SK-N-SH (cell line): ENCODE measurements around the gene PNPLA1. TPM values are rescaled to one million over a fixed set of nuclear protein-coding genes. Genes with fewer than 3 reads are reported as not detected.

Source experiments
- CTCF ChIA-PET: fragments of 300-600, 350-600 bp; formaldehyde crosslinking; extraction: SDS; loops from one replicate; lab custom pipeline; 2021; lab: Yijun Ruan, JAX
- POLR2A ChIA-PET: fragments of 350-600 bp; sonication (Branson Sonifier 250); formaldehyde crosslinking; extraction: SDS; loops from one replicate; lab custom pipeline; 2020; ENCODE audit warnings: antibody characterized with exemption, inconsistent platforms; lab: Yijun Ruan, JAX
- DNase-seq: peaks from one replicate; pipeline ENCODE4 v3.0.0; 2012
- H2AFZ ChIP-seq: fragments of 200-600 bp; sonication (generic); 2 replicates; pipeline ENCODE4 v1.8.1; 2016; ENCODE audit warnings: antibody characterized with exemption, mild to moderate bottlenecking, low read depth
- H3F3A ChIP-seq: fragments of 200-600 bp; sonication (generic); replicated peaks from 2 replicates; pipeline ENCODE3; 2016; ENCODE audit warnings: antibody characterized with exemption, mild to moderate bottlenecking; ENCODE audit not compliant: insufficient read depth
- H3K27ac ChIP-seq, 2 experiments: fragments of 200-500 bp in 1 of 2; fragments of 200-600 bp in 1 of 2; sonication (Bioruptor generic) in 1 of 2; sonication (generic), shearing (Covaris generic) in 1 of 2; 2 replicates each; pipeline versions ENCODE4 v1.5.1 to v1.6.1; 2014 to 2016; ENCODE audit warnings: low read depth in 2 of 2, inconsistent platforms in 1 of 2, low read length in 1 of 2, mild to moderate bottlenecking in 1 of 2, mixed read lengths in 1 of 2
- H3K27me3 ChIP-seq: fragments of 200-600 bp; sonication (generic), shearing (Covaris generic); 2 replicates; pipeline ENCODE4 v1.6.1; 2016; ENCODE audit warnings: mixed run types; ENCODE audit not compliant: insufficient read depth
- H3K36me3 ChIP-seq, 2 experiments: fragments of 200-500 bp in 1 of 2; fragments of 200-600 bp in 1 of 2; sonication (Bioruptor generic) in 1 of 2; sonication (generic) in 1 of 2; replicated peaks in 1 of 2; 2 replicates each; pipeline versions ENCODE3 to v1.5.1; 2014 to 2016; ENCODE audit warnings: low read length in 1 of 2, mild to moderate bottlenecking in 1 of 2; ENCODE audit not compliant: insufficient read depth in 2 of 2, control insufficient read depth in 1 of 2
- H3K4me1 ChIP-seq, 2 experiments: fragments of 200-500 bp in 1 of 2; fragments of 200-600 bp in 1 of 2; sonication (Bioruptor generic) in 1 of 2; sonication (generic), shearing (Covaris generic) in 1 of 2; 2 replicates each; pipeline versions ENCODE4 v1.5.1 to v1.6.1; 2014 to 2016; ENCODE audit warnings: low read depth in 1 of 2, low read length in 1 of 2, mixed run types in 1 of 2; ENCODE audit not compliant: insufficient read depth in 2 of 2, control insufficient read depth in 1 of 2
- H3K4me2 ChIP-seq: fragments of 200-600 bp; sonication (generic), shearing (Covaris generic); 2 replicates; pipeline ENCODE4 v1.6.1; 2017; ENCODE audit warnings: mixed run types
- H3K4me3 ChIP-seq, 2 experiments: fragments of 200-500 bp in 1 of 2; fragments of 200-600 bp in 1 of 2; sonication (Bioruptor generic) in 1 of 2; sonication (generic), shearing (Covaris generic) in 1 of 2; 2 replicates each; pipeline versions ENCODE4 v1.5.1 to v1.8.1; 2014 to 2016; ENCODE audit warnings: low read depth in 2 of 2, inconsistent platforms in 1 of 2, low read length in 1 of 2, mild to moderate bottlenecking in 1 of 2, mixed read lengths in 1 of 2, moderate library complexity in 1 of 2
- H3K79me2 ChIP-seq: fragments of 200-600 bp; sonication (generic); 2 replicates; pipeline ENCODE4 v1.8.1; 2017; ENCODE audit warnings: mild to moderate bottlenecking; ENCODE audit not compliant: insufficient read depth
- H3K9ac ChIP-seq: fragments of 200-600 bp; sonication (generic); 2 replicates; pipeline ENCODE4 v1.6.1; 2017; ENCODE audit warnings: mixed run types
- H3K9me2 ChIP-seq: fragments of 200-600 bp; sonication (generic); 2 replicates; pipeline ENCODE4 v1.6.1; 2017; ENCODE audit warnings: mixed run types
- H3K9me3 ChIP-seq: fragments of 200-600 bp; sonication (generic); 2 replicates; pipeline ENCODE4 v1.6.1; 2017; ENCODE audit warnings: mixed run types, mild to moderate bottlenecking, moderate library complexity
- H4K20me1 ChIP-seq: fragments of 200-600 bp; sonication (generic); 2 replicates; pipeline ENCODE4 v1.6.1; 2017; ENCODE audit warnings: mild to moderate bottlenecking, mixed run types; ENCODE audit not compliant: insufficient read depth
- CHD2 ChIP-seq: fragments of 150-350 bp; IDR thresholded peaks from 2 replicates; pipeline ENCODE4 v1.6.1; 2018; ENCODE audit warnings: low read length; ENCODE audit not compliant: partially characterized antibody
- GABPA ChIP-seq: IDR thresholded peaks from 2 replicates; pipeline ENCODE4 v1.4.0; 2012; ENCODE audit warnings: low read depth, mild to moderate bottlenecking
- NFIC ChIP-seq: IDR thresholded peaks from 2 replicates; pipeline ENCODE4 v1.4.0; 2012; ENCODE audit warnings: borderline replicate concordance
- NRF1 ChIP-seq: IDR thresholded peaks from 2 replicates; pipeline ENCODE4 v1.6.1; 2012; ENCODE audit warnings: low read depth, mild to moderate bottlenecking, low read length
- POLR2AphosphoS5 ChIP-seq: IDR thresholded peaks from 2 replicates; pipeline ENCODE4 v1.6.1; 2012; ENCODE audit warnings: low read depth, low read length
- RAD21 ChIP-seq: IDR thresholded peaks from 2 replicates; pipeline ENCODE4 v1.6.1; 2012; ENCODE audit warnings: mild to moderate bottlenecking, low read length
- RCOR1 ChIP-seq: fragments of 150-350 bp; IDR thresholded peaks from 2 replicates; pipeline ENCODE4 v1.6.1; 2017; ENCODE audit warnings: antibody characterized with exemption, low read length
- RXRA ChIP-seq: IDR thresholded peaks from 2 replicates; pipeline ENCODE4 v1.4.0; 2012; ENCODE audit warnings: low read depth, mild to moderate bottlenecking, borderline replicate concordance
- SIN3A ChIP-seq: IDR thresholded peaks from 2 replicates; pipeline ENCODE4 v1.6.1; 2012; ENCODE audit warnings: low read depth, mild to moderate bottlenecking, low read length, moderate library complexity, borderline replicate concordance
- TAF1 ChIP-seq: IDR thresholded peaks from 2 replicates; pipeline ENCODE4 v1.6.1; 2012; ENCODE audit warnings: low read depth, mild to moderate bottlenecking, low read length, moderate library complexity, borderline replicate concordance
- WGBS: methylation state at CpG from one replicate; pipeline ENCODE4 v1.1.6; 2017; ENCODE audit warnings: low lambda C conversion rate; 5-methylcytosine and 5-hydroxymethylcytosine counted together
- polyA plus RNA-seq, 3 experiments: library from polyadenylated mRNA; depleted of rRNA; stranded (reverse); fragments of >200 nt; gene quantifications; 2 replicates each; pipeline ENCODE4 v1.2.3, GENCODE V29; 2012
- TF ChIP-seq, protein P1 (sequence below): IDR thresholded peaks from 2 replicates; pipeline ENCODE4; 2012
- TF ChIP-seq, protein P2 (sequence below): fragments of 200-600 bp; sonication (generic); IDR thresholded peaks from 2 replicates; pipeline ENCODE4 v1.6.1; 2017; ENCODE audit warnings: antibody characterized with exemption, mild to moderate bottlenecking, moderate library complexity

PNPLA1 gene
- polyA plus RNA-seq, 1 of the 3 experiments (the other 2 are of a cell fraction): not detected

DNA sequence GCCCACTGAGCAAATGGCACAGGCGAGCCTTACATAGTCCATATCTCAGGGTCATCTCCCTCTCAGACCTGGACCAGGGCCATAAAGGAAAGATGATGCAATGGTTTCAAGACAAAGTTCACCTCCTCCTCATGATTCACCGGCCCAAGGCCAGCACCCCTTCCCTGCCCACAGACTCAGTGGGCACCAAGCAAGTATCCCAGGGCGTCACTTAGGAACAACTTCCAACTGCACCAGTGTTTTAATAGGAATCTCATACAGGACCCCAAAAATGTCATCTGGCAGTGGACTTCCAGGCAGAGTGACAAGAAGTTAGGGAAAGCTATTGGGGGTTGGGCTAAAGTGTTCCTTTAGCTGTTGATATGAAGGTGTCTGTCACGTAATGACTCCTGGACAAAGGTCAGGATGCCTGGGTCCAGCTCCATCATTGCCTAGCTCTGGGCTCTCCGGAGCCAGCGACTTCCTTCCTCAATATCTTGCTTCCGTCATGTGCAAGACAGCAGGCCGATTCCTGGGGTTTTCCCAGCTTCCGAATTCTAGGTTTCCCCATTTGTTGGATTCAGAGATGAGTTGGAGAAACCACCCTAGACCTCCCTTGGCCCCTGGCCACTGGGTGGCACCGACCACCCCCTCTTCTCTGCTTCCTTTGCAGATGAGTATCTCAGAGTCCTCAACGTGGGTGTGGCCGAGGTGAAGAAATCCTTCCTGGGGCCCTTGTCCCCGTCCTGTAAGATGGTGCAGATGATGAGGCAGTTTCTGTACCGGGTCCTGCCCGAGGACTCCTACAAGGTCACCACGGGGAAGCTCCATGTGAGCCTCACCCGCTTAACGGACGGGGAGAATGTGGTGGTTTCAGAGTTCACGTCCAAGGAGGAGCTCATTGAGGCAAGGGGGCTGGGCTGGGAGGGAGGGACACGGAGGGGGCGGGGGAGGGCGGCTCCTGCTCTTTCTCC is 21.1 kb downstream of the PNPLA1 start:
- POLR2A ChIA-PET: no interaction called here

DNA sequence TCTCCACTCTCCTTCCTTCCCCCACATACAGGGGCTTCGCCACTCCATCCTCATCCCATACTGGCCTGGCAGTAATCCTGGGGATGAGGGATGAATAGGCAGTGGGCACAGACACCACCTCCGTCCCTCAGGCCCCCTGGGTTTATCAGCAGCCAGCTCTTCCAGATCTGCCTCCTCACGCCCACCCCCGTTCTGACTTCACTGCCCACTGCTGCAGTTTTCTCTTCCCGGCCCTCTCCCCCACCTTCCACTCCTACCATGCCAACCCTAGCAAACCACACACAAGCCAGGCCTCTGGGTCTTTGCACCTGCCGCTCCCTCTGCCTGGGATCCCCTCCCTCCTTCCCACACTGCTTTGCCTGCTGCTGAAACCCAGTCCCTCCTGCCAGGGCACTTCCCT is 22.3 kb downstream of the PNPLA1 start:
- POLR2A ChIA-PET: no interaction called here
- Histone ChIP-seq H3K27me3 (no peaks in the 10 kb centered on the region; the same call in 1 of the 2 replicates), H3K9me2 (no peaks in the 10 kb centered on the region), H3K79me2 (no peaks in the 10 kb centered on the region), H3K36me3 (no peaks in the 10 kb centered on the region), H3K4me2 (no peak overlapping the region), H3K27ac (no peak overlapping the region), H3K4me3 (no peak overlapping the region), H3K4me1 (no peaks in the 10 kb centered on the region), H2AFZ (no peak overlapping the region), H3F3A (no peaks in the 10 kb centered on the region), H3K9ac (no peak overlapping the region), H4K20me1 (no peaks in the 10 kb centered on the region), H3K9me3 (no peaks in the 10 kb centered on the region)
- no peak for DNase-seq
- CTCF ChIA-PET: interaction anchor here (1.1 to 12.8 kb wide), 3 partner anchors 11 to 69 kb away, joined by 4 to 161 read pairs (median 5); no protein-coding TSS in a partner anchor
- no peak for TF ChIP-seq POLR2AphosphoS5
- no peak for TF ChIP-seq NRF1
- no peak for TF ChIP-seq CHD2
- no peak for TF ChIP-seq RCOR1
- TF ChIP-seq SIN3A: no peak
- no peak for TF ChIP-seq RAD21
- TF ChIP-seq, protein P1, sequence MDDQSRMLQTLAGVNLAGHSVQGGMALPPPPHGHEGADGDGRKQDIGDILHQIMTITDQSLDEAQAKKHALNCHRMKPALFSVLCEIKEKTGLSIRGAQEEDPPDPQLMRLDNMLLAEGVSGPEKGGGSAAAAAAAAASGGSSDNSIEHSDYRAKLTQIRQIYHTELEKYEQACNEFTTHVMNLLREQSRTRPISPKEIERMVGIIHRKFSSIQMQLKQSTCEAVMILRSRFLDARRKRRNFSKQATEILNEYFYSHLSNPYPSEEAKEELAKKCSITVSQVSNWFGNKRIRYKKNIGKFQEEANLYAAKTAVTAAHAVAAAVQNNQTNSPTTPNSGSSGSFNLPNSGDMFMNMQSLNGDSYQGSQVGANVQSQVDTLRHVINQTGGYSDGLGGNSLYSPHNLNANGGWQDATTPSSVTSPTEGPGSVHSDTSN: no peak
- no peak for TF ChIP-seq RXRA
- no peak for TF ChIP-seq GABPA
- WGBS: 58% methylated on average over 6 of the region's 6 CpGs

More for the DNA sequence above, 21.1 kb downstream of the PNPLA1 start:
- no peak for TF ChIP-seq SIN3A
- no peak for TF ChIP-seq NFIC
- TF ChIP-seq, protein P2, sequence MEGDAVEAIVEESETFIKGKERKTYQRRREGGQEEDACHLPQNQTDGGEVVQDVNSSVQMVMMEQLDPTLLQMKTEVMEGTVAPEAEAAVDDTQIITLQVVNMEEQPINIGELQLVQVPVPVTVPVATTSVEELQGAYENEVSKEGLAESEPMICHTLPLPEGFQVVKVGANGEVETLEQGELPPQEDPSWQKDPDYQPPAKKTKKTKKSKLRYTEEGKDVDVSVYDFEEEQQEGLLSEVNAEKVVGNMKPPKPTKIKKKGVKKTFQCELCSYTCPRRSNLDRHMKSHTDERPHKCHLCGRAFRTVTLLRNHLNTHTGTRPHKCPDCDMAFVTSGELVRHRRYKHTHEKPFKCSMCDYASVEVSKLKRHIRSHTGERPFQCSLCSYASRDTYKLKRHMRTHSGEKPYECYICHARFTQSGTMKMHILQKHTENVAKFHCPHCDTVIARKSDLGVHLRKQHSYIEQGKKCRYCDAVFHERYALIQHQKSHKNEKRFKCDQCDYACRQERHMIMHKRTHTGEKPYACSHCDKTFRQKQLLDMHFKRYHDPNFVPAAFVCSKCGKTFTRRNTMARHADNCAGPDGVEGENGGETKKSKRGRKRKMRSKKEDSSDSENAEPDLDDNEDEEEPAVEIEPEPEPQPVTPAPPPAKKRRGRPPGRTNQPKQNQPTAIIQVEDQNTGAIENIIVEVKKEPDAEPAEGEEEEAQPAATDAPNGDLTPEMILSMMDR: no peak
- TF ChIP-seq TAF1: no peak
- Histone ChIP-seq H3F3A (no peaks in the 10 kb centered on the region), H3K9me3 (no peaks in the 10 kb centered on the region), H3K9ac (no peak overlapping the region), H4K20me1 (no peaks in the 10 kb centered on the region), H3K4me3 (no peak overlapping the region), H3K9me2 (no peaks in the 10 kb centered on the region), H3K36me3 (no peaks in the 10 kb centered on the region), H3K27ac (no peak overlapping the region), H2AFZ (no peak overlapping the region), H3K27me3 (no peaks in the 10 kb centered on the region; the same call in 1 of the 2 replicates), H3K4me1 (no peaks in the 10 kb centered on the region), H3K4me2 (no peak overlapping the region), H3K79me2 (no peaks in the 10 kb centered on the region)
- no peak for DNase-seq
- WGBS: 79% methylated on average over 23 of the region's 23 CpGs
- CTCF ChIA-PET: interaction anchor here (0.9 to 12.8 kb wide), 4 partner anchors 10 to 50 kb away, joined by 3 to 161 read pairs (median 6); no protein-coding TSS in a partner anchor
